ENCODE results near the gene RAB5B.

DNA sequence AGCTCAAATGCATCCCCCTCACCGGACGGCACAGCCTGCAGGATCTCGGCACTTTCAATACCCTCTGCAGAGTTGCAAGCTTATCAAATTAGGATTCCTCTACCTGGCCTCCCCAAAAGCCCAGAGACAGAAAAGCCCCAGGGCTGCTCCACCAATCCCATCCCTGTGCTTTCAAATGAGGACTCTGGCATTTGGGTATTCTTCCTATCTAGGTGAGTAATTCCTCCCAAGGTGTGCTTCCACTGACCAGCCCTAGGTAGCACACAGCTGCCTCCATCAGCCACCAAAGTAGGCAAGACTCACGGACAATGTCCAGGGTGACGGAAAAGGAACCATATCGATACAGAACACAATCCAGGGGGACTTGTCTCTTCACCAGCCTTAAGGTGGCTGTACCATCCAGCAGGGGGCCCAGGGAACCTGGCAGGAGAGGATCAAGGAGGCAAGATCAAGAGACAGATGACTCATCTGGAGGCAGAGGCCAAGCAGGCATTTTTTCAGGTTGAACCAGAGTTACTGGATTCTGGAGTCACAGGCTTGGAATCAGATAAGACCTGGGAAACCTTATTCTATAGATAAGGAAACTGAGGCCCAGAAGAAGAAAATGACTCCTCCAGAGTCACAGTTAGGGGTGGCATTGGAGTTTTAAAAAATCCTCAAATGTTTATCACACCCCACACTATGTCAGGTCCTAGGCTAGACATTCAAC lies 17.9 kb upstream of the RAB5B start:
- TF ChIP-seq, protein P1, sequence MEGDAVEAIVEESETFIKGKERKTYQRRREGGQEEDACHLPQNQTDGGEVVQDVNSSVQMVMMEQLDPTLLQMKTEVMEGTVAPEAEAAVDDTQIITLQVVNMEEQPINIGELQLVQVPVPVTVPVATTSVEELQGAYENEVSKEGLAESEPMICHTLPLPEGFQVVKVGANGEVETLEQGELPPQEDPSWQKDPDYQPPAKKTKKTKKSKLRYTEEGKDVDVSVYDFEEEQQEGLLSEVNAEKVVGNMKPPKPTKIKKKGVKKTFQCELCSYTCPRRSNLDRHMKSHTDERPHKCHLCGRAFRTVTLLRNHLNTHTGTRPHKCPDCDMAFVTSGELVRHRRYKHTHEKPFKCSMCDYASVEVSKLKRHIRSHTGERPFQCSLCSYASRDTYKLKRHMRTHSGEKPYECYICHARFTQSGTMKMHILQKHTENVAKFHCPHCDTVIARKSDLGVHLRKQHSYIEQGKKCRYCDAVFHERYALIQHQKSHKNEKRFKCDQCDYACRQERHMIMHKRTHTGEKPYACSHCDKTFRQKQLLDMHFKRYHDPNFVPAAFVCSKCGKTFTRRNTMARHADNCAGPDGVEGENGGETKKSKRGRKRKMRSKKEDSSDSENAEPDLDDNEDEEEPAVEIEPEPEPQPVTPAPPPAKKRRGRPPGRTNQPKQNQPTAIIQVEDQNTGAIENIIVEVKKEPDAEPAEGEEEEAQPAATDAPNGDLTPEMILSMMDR (conservative IDR thresholded peaks at IDR 0.05 in 1 of 2, IDR thresholded peaks at IDR 0.05 in 1 of 2; ENCODE audit: extremely low read depth in 1 of 2, insufficient read depth in 1 of 2, low read depth in 1 of 2, low read length in 2 of 2): peak; percentile 84 to 88
- TF ChIP-seq EZH2 (IDR thresholded peaks at IDR 0.05; ENCODE audit: borderline replicate concordance, low read length): no peak

Measured in mammary epithelial cell (primary cell).